Activated CD4-positive, alpha-beta memory T cell treated with anti-CD3 and anti-CD28 coated beads for 36 hours (primary cell): ENCODE results near the gene HOXC6. TPM values are rescaled to one million over a fixed set of nuclear protein-coding genes. Genes with fewer than 3 reads are reported as not detected.

Experiments
- CTCF ChIA-PET: fragments of 350-600 bp; sonication (Branson Sonifier 250); formaldehyde crosslinking; loops from one replicate; lab custom pipeline; 2021; ENCODE audit warnings: antibody characterized with exemption, inconsistent platforms; lab: Charles Lee
- POLR2A ChIA-PET: fragments of 350-600 bp; sonication (Branson Sonifier 250); formaldehyde crosslinking; loops from one replicate; lab custom pipeline; 2021; ENCODE audit warnings: antibody characterized with exemption; lab: Charles Lee
- DNase-seq: peaks from one replicate; pipeline ENCODE4 v3.0.0-alpha.2; 2020
- H3K27ac Mint-ChIP-seq: one replicate; pipeline ENCODE4 v1.8.0; 2021; ENCODE audit warnings: mixed read lengths
- H3K27me3 Mint-ChIP-seq: one replicate; pipeline ENCODE4 v1.8.0; 2021; ENCODE audit warnings: mixed read lengths
- H3K36me3 Mint-ChIP-seq: one replicate; pipeline ENCODE4 v1.8.0; 2021; ENCODE audit warnings: mixed read lengths
- H3K4me1 Mint-ChIP-seq: one replicate; pipeline ENCODE4 v1.8.0; 2021; ENCODE audit warnings: low read depth, mixed read lengths
- H3K4me3 Mint-ChIP-seq: one replicate; pipeline ENCODE4 v1.8.0; 2021; ENCODE audit warnings: mild to moderate bottlenecking, mixed read lengths
- H3K9me3 Mint-ChIP-seq: one replicate; pipeline ENCODE4 v1.8.0; 2021; ENCODE audit warnings: mixed read lengths
- intact Hi-C: fragments of 100-400 bp; cut with micrococcal nuclease; formaldehyde crosslinking; loops from one replicate; pipeline ENCODE4 v1.15.1; 2023
- total RNA-seq, 2 experiments: library from RNA; stranded (reverse); gene quantifications; one replicate each; pipeline ENCODE4 v1.2.3, GENCODE V29; 2021

The HOXC6 gene
- total RNA-seq, 2 experiments from 2014 or later: not detected

- H3K27ac Mint-ChIP-seq: no peak overlapping the region
- intact Hi-C loops: loop anchor here (5.0 kb wide), 1 partner anchor 60 kb away; the partner anchor contains the start of gene HOXC4
- H3K4me1 Mint-ChIP-seq: peaks cover 42% of the 10 kb centered on the region
- CTCF ChIA-PET: interaction anchor here (0.9 to 3.0 kb wide), 5 partner anchors 8 to 222 kb away, joined by 3 to 14 read pairs (median 7); partner anchors contain the start of gene HOXC10
- POLR2A ChIA-PET: interaction anchor here (0.6 to 1.2 kb wide), 2 partner anchors 8 to 72 kb away, joined by 3 to 4 read pairs; partner anchors contain the start of gene HOXC10
- peaks cover 2% of the 10 kb centered on the region for H3K36me3 Mint-ChIP-seq
- no peaks in the 10 kb centered on the region for H3K9me3 Mint-ChIP-seq
- no peak overlapping the region for H3K4me3 Mint-ChIP-seq
- H3K27me3 Mint-ChIP-seq: peaks cover 86% of the 10 kb centered on the region
- no peak for DNase-seq
These were observed 35.8 kb upstream of the HOXC6 start for GRCh38 chr12:53992377-53992889.

GRCh38 chr12:53993162-53994008, 34.9 kb upstream of the HOXC6 start:
- Mint-ChIP-seq H3K4me3 (no peak overlapping the region), H3K4me1 (peaks cover 46% of the 10 kb centered on the region), H3K36me3 (peaks cover 2% of the 10 kb centered on the region), H3K27me3 (peaks cover 86% of the 10 kb centered on the region), H3K9me3 (no peaks in the 10 kb centered on the region), H3K27ac (peak overlapping the region; percentile 18)
- ChIA-PET CTCF (interaction anchor here (0.9 to 1.2 kb wide), 3 partner anchors 9 to 208 kb away, joined by 3 read pairs; partner anchors contain the start of gene HOXC10), POLR2A (interaction anchor here (0.6 to 1.2 kb wide), 2 partner anchors 9 to 71 kb away, joined by 3 to 4 read pairs; partner anchors contain the start of gene HOXC10)
- no peak for DNase-seq
- intact Hi-C loops: loop anchor here (5.0 kb wide), 1 partner anchor 59 kb away; the partner anchor contains the start of gene HOXC4

- Mint-ChIP-seq H3K9me3 (no peaks in the 10 kb centered on the region), H3K36me3 (peaks cover 2% of the 10 kb centered on the region), H3K27me3 (peaks cover 87% of the 10 kb centered on the region), H3K4me1 (peaks cover 45% of the 10 kb centered on the region), H3K27ac (peak overlapping the region; percentile 19), H3K4me3 (no peak overlapping the region)
- ChIA-PET POLR2A (interaction anchor here (1.2 kb wide), 1 partner anchor 9 kb away, joined by 3 read pairs; the partner anchor contains the start of gene HOXC10), CTCF (interaction anchor here (1.1 kb wide), 1 partner anchor 207 kb away, joined by 3 read pairs; no protein-coding TSS in a partner anchor)
- DNase-seq: no peak
- intact Hi-C loops: loop anchor here (5.0 kb wide), 1 partner anchor 58 kb away; the partner anchor contains the start of gene HOXC4
These were observed 34.3 kb upstream of the HOXC6 start for GRCh38 chr12:53994009-53994263.

GRCh38 chr12:53994264-53995001, 33.8 kb upstream of the HOXC6 start:
- H3K36me3 Mint-ChIP-seq: peaks cover 2% of the 10 kb centered on the region
- CTCF ChIA-PET: interaction anchor here (1.3 to 2.7 kb wide), 2 partner anchors 9 to 213 kb away, joined by 4 to 20 read pairs; partner anchors contain the start of gene HOXC10

GRCh38 chr12:53995002-53995377, 33.2 kb upstream of the HOXC6 start:
- peaks cover 2% of the 10 kb centered on the region for H3K36me3 Mint-ChIP-seq
- peaks cover 36% of the 10 kb centered on the region for H3K4me1 Mint-ChIP-seq
- no peaks in the 10 kb centered on the region for H3K9me3 Mint-ChIP-seq
- DNase-seq: no peak
- peak overlapping the region; percentile 73 for H3K4me3 Mint-ChIP-seq
- H3K27me3 Mint-ChIP-seq: peaks cover 84% of the 10 kb centered on the region
- no peak overlapping the region for H3K27ac Mint-ChIP-seq
- POLR2A ChIA-PET: no interaction called here
- intact Hi-C loops: loop anchor here (1.0 to 5.0 kb wide), 2 partner anchors 10 to 37 kb away; partner anchors contain the start of genes HOXC10 and HOXC5
- CTCF ChIA-PET: interaction anchor here (0.8 to 2.7 kb wide), 3 partner anchors 10 to 213 kb away, joined by 4 to 20 read pairs (median 4); partner anchors contain the start of gene HOXC10

More at GRCh38 chr12:53994264-53995001, 33.8 kb upstream of the HOXC6 start:
- no peak for DNase-seq
- peaks cover 41% of the 10 kb centered on the region for H3K4me1 Mint-ChIP-seq
- peaks cover 87% of the 10 kb centered on the region for H3K27me3 Mint-ChIP-seq
- peak overlapping the region; percentile 73 for H3K4me3 Mint-ChIP-seq
- peak overlapping the region; percentile 19 for H3K27ac Mint-ChIP-seq
- no peaks in the 10 kb centered on the region for H3K9me3 Mint-ChIP-seq
- intact Hi-C loops: loop anchor here (1.0 to 5.0 kb wide), 3 partner anchors 9 to 58 kb away; partner anchors contain the start of genes HOXC10, HOXC4 and HOXC5
- POLR2A ChIA-PET: no interaction called here

GRCh38 chr12:53995378-53996239, 32.6 kb upstream of the HOXC6 start:
- peak; percentile 44 for DNase-seq
- intact Hi-C loops: loop anchor here (1.0 to 5.0 kb wide), 2 partner anchors 10 to 37 kb away; partner anchors contain the start of genes HOXC10 and HOXC5
- H3K27ac Mint-ChIP-seq: no peak overlapping the region
- ChIA-PET POLR2A (no interaction called here), CTCF (interaction anchor here (0.8 to 2.7 kb wide), 6 partner anchors 10 to 212 kb away, joined by 3 to 20 read pairs (median 6); partner anchors contain the start of gene HOXC10)
- peaks cover 30% of the 10 kb centered on the region for H3K4me1 Mint-ChIP-seq
- peaks cover 82% of the 10 kb centered on the region for H3K27me3 Mint-ChIP-seq
- peaks cover 2% of the 10 kb centered on the region for H3K36me3 Mint-ChIP-seq
- peak overlapping the region; percentile 73 for H3K4me3 Mint-ChIP-seq
- H3K9me3 Mint-ChIP-seq: no peaks in the 10 kb centered on the region

GRCh38 chr12:53996240-53997203, 31.7 kb upstream of the HOXC6 start:
- H3K27ac Mint-ChIP-seq: no peak overlapping the region
- H3K27me3 Mint-ChIP-seq: peaks cover 83% of the 10 kb centered on the region
- peaks cover 30% of the 10 kb centered on the region for H3K4me1 Mint-ChIP-seq
- POLR2A ChIA-PET: no interaction called here
- no peaks in the 10 kb centered on the region for H3K9me3 Mint-ChIP-seq
- intact Hi-C loops: loop anchor here (5.0 kb wide), 1 partner anchor 36 kb away; the partner anchor contains the start of gene HOXC5
- peaks cover 2% of the 10 kb centered on the region for H3K36me3 Mint-ChIP-seq
- H3K4me3 Mint-ChIP-seq: peak overlapping the region; percentile 73
- CTCF ChIA-PET: interaction anchor here (1.1 to 2.7 kb wide), 6 partner anchors 9 to 211 kb away, joined by 3 to 20 read pairs (median 6); partner anchors contain the start of gene HOXC10
- DNase-seq: no peak

- Mint-ChIP-seq H3K4me3 (no peak overlapping the region), H3K9me3 (no peaks in the 10 kb centered on the region), H3K36me3 (peaks cover 2% of the 10 kb centered on the region), H3K4me1 (peaks cover 31% of the 10 kb centered on the region), H3K27ac (no peak overlapping the region), H3K27me3 (peaks cover 82% of the 10 kb centered on the region)
- intact Hi-C loops: loop anchor here (5.0 kb wide), 1 partner anchor 35 kb away; the partner anchor contains the start of gene HOXC5
- DNase-seq: no peak
- CTCF ChIA-PET: interaction anchor here (0.7 to 2.7 kb wide), 7 partner anchors 8 to 218 kb away, joined by 3 to 20 read pairs (median 4); partner anchors contain the start of gene HOXC10
- POLR2A ChIA-PET: no interaction called here
These were observed 30.8 kb upstream of the HOXC6 start for GRCh38 chr12:53997204-53998109.
